Stimulated activated CD8-positive, alpha-beta memory T cell treated with anti-CD3 and anti-CD28 coated beads, Interleukin-15, amount 100 ng/mL, for 48 hours (primary cell): ENCODE results near the gene ALDH3B1.

Experiments
- DNase-seq, 2 donors: peaks; one replicate each; pipeline ENCODE4 v3.0.0-alpha.2; 2020; ENCODE audit warnings: low read depth in 2 of 2

Gene ALDH3B1

GRCh38 chr11:68044145-68044813, 34.2 kb downstream of the ALDH3B1 start:
- no peak for DNase-seq

DNA sequence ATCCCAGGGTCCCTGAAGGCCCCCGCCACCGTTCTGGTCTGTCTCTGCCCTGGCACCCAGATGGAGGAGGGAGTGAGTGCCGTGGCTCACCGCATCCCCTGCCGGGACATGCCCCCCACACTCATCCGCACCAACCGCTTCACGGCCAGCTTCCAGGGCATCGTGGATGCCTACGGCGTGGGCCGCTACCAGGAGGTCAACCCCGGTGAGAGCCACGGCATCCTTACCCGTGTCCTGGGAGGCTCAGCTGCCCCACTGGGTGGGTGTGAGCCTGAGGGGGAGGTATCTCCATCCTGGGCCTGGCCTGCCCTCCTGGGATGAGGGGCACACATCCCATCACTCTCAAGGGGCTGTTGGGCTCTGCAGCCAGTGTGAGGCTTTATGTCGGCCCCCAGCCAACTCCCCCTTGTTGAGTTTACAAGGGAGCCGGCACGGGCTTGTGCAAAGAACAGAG, 34.8 kb downstream of the ALDH3B1 start:
- no peak for DNase-seq

DNA sequence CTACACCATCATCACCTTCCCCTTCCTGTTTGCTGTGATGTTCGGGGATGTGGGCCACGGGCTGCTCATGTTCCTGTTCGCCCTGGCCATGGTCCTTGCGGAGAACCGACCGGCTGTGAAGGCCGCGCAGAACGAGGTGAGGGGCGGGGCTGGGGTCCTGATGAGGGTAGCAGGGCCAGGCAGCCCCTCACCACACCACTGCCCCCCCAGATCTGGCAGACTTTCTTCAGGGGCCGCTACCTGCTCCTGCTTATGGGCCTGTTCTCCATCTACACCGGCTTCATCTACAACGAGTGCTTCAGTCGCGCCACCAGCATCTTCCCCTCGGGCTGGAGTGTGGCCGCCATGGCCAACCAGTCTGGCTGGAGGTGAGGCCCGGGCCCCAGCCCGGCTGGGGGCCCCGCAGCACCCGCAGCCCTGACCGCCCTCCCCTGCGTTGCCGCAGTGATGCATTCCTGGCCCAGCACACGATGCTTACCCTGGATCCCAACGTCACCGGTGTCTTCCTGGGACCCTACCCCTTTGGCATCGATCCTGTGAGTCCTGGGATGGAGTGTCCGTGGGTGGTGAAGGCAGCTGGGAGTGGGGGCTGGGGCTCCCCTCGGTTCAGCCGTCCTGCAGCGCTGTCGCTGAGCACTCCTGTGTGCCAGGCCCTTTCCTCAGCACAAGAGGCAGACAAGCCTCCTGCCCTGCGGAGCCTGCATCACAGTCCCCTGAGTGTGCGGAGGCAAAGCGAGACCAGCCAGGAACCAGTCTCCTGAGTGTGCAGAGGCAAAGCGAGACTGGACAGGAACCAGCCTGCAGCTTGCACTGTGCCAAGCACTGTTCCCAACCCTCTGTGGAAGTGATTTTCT, 37.5 kb downstream of the ALDH3B1 start:
- DNase-seq, result no peak

DNA sequence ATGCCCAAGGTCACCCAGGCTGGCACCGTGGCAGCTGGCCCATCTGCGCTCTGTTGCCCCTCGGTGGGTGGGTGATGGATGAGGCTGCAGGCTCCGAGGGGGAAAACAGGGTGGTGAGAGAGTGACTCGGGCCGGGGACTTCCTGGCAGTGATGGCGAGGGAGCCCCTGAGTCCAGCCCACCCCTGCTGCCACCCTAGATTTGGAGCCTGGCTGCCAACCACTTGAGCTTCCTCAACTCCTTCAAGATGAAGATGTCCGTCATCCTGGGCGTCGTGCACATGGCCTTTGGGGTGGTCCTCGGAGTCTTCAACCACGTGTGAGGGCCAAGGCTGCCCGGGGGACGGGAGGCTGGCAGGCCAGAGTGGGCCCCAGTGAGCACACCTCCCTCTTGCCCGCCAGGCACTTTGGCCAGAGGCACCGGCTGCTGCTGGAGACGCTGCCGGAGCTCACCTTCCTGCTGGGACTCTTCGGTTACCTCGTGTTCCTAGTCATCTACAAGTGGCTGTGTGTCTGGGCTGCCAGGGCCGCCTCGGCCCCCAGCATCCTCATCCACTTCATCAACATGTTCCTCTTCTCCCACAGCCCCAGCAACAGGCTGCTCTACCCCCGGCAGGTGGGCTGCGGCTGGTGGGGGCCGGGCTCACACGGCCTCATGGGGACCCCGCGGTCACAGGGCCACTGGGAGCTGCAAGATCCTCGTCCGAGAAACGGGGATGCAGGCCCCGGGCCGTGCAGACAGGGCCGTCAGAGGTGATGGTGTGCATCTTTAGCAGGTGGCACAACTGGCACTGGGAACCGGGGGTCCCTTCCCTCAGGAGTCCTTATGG, 38.8 kb downstream of the ALDH3B1 start:
- DNase-seq, result no peak

- DNase-seq, result no peak
Observed at GRCh38 chr11:68049509-68050370, 39.6 kb downstream of the ALDH3B1 start.

- no peak for DNase-seq
Observed at GRCh38 chr11:68050371-68050841, 40.3 kb downstream of the ALDH3B1 start.

DNA sequence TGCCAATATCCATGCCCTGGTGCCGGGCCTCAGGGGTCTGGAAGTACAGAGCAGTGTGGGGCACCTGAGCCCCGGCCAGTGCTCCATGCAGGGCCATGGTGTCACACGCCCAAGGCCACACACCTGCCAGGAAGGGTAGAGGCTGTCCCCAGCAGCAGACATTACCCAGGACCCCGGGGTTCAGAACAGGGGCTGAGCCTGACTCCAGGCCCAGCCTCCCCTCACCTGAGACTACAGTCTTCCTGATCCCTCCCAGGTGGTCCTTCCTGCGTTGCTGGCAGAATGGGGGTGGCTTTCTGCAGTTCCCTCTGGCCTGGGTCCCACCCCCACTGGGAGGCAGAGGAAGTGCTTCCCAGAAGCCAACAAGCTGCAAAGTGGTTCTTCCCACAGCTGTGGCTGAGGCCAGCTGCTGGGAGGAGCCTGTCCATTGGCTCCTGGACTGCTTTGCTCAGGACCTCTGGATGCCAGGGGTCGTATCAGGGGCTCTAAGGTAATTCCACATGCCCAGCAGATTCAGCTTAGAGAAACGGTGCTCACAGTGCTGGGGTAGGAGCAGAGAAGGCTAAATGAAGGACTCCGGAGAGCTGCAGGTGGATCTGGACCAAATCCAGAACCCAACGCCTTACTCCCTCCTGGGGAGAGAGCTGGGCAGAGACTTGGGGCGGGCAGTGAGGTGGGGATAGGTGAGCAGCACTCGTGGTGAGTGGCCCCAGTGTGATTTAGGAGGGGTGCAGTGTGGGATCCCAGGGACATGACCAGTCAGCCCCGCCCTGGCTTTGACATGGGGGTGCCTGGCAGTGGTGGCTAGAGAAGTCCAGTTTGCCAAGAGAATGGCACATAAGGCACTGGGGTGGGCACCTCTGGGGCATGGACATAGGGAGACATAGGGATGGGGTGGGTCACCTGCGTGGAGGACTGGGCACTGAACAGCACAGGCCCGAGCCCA, 41.3 kb downstream of the ALDH3B1 start:
- no peak for DNase-seq

DNA sequence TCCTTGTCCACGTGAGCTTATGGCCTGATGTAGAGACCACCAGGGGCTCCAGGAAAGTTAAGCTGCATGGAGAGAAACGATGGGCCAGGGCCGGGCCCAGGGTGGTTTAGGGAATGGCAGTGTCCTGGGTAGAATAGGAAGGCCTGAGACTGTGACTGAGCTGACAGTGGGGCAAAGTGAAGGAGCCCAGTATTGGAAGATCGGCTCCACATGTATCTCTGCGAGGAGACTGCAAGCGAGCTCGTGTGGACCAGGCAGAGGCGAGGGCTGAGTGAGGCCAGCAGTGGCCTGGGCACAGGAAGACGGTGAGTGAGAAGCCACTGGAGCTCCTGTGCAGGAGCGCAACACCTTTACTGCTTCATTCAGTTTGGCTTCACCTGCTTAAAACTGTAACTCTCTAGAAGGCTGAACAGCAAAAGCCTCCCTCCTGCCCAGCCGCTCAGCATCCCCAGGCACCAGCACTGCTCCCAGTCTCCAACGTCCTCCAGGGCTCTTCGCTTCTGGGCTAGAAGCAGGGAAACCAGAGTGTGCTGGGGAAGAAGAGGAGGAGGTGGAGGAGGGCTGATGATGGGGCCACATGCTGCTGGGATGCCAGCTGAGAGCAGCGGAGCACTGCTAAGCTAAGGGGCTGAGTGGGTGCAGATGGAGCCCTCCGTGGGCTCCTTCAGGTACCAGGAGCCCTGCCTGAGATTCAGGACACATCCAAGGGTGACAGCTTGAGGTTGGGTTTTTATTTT, 42.2 kb downstream of the ALDH3B1 start:
- no peak for DNase-seq

DNA sequence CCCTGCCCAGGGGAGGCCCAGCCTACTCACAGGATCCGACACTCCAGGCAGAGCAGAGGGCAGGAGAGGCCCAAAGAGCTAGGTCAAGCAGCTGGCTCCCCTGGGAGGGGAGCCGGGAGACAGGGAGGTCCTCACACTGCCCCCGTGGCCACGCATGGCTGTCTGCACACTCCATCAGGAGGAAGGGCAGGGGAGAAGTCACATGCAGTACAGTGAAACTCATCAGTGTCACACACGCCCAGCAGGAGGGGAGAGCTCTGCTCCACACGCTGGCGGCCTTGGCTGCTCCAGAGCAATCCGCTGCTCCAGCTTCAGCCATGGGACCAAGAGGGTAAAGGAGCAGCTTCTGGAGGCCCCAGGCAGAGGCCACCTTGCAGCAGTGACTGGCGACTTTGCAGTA, 43.0 kb downstream of the ALDH3B1 start:
- DNase-seq, result no peak

- DNase-seq, result no peak
Observed at GRCh38 chr11:68053981-68054812, 44.1 kb downstream of the ALDH3B1 start.

DNA sequence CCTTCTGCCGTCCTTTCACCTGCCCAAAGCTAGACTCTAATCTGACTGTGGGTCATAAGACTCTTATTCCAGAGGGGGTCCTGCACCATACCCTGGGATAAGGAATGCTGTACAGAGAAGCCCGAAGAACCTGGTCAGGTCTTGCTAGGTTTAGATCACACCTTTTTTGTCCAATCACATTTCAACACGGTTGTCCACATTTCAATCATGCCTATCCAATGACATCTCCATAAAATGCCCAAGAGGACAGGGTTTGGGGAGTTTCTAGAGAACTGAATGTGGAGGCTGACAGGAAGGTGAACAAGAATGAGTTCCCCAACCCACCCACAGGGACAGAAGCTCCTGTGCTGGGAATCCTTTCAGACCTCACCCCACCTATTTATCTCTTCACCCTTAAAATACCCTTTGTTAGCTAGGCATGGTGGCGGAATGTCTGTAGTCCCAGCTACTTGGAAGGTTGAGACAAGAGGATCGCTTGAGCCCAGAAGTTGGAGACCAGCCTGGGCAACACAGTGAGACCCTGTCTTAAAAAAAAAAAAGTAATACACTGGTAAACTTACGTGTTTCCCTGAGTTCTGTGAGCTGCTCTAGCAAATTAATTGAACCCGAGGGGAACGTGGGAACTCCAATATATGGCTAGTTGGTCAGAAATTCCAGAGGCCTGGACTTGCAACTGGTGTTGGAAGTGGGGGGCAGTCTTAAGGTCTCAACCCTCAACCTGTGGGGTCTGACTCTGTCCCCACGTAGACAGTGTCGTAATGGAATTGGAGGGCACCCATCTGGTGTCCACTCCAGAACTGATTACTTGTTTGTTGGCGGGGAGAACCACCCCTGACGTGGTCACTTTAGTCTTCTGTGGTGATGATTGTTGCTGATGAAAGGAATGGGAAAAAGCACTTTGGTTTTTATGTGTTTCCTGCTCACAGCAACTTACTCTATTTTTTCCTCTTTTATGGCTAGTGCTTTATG, 46.5 kb downstream of the ALDH3B1 start:
- no peak for DNase-seq

DNA sequence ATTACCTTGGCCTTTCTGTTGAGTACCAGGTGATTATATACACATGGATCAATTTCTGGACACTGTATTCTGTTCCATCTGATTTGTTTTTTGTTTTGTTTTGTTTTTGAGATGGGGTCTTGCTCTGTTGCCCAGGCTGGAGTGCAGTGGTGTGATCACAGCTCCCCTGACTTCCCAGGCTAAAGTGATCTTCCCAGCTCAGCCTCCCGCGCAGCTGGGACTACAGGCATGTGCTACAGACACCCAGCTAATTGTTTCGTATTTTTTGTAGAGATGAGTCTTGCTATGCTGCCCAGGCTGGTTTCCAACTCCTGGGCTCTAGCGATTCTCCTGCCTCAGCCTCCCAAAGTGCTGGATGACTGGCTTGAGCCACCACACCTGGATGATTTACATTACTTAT, 47.7 kb downstream of the ALDH3B1 start:
- DNase-seq, result no peak

- no peak for DNase-seq
Observed at GRCh38 chr11:68061508-68061907, 51.4 kb downstream of the ALDH3B1 start.

- no peak for DNase-seq
Observed at GRCh38 chr11:68064926-68065325, 54.8 kb downstream of the ALDH3B1 start.

DNA sequence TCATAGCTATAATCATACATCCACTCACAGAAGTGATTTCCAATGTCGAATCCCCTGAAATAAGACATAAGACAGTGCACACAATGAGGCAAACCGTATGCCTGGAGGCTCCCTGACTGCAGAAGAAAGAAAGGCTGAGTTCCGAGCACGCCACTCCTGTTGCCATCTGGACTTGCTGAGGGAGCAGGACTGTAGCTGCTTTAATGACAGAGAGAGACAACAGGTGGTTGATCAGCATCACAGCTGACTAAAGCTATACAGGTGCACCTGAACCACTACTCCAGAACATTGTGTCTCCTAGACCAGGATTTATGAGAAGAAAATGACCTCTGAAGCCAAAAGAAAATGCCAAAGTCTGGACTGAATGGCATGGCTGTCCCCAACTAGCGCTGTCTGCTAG, 55.7 kb downstream of the ALDH3B1 start:
- DNase-seq, result no peak

GRCh38 chr11:68066742-68067141, 56.6 kb downstream of the ALDH3B1 start:
- no peak for DNase-seq

DNA sequence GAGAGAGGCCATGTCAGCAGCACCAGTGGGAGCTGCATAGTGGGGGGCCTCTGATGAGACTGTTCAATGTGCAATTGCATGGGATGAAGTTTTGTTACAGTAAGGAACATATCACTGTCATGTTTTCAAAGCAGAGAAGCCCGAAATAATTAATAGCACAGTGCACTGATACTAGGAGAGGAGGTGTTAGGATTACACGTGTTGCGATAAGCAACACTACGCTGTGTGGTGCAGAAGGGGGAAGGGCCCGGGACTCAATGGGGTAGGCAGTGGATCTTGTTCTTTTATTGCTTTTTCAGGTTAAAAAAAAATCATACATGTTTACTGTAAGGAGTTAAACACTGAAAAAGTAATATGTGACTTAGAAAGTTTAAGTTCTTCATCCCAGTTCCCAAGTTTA, 57.9 kb downstream of the ALDH3B1 start:
- no peak for DNase-seq
